OCI-LY1 (cell line): Measurements from ENCODE around the gene ATAD5.

Experiments used
- H2AFZ ChIP-seq: fragments of 200-600 bp; sonication (generic), shearing (Covaris generic); 2 replicates; pipeline ENCODE4 v1.6.0; 2014; ENCODE audit warnings: antibody characterized with exemption, mild to moderate bottlenecking, low read length
- H3F3A ChIP-seq: fragments of 200-600 bp; sonication (generic), shearing (Covaris generic); 2 replicates; pipeline ENCODE4 v1.6.0; 2014; ENCODE audit warnings: mild to moderate bottlenecking, antibody characterized with exemption, low read length, moderate library complexity; ENCODE audit not compliant: insufficient read depth
- H3K27ac ChIP-seq: fragments of 200-600 bp; sonication (generic); 2 replicates; pipeline ENCODE4 v1.5.1; 2014; ENCODE audit warnings: low read length, mixed run types, mild to moderate bottlenecking, low read depth; ENCODE audit not compliant: poor library complexity, severe bottlenecking
- H3K27me3 ChIP-seq: fragments of 200-600 bp; sonication (generic); 2 replicates; pipeline ENCODE4 v1.6.0; 2014; ENCODE audit warnings: antibody characterized with exemption, mild to moderate bottlenecking, low read length, moderate library complexity; ENCODE audit not compliant: insufficient read depth
- H3K36me3 ChIP-seq: fragments of 200-600 bp; sonication (generic); 2 replicates; pipeline ENCODE4 v1.6.1; 2014; ENCODE audit warnings: mild to moderate bottlenecking, antibody characterized with exemption, low read length, moderate library complexity, mixed read lengths; ENCODE audit not compliant: insufficient read depth
- H3K4me1 ChIP-seq: fragments of 200-600 bp; sonication (generic); 2 replicates; pipeline ENCODE4 v1.5.1; 2014; ENCODE audit warnings: mild to moderate bottlenecking, low read length, moderate library complexity; ENCODE audit not compliant: insufficient read depth, severe bottlenecking
- H3K4me2 ChIP-seq: fragments of 200-600 bp; sonication (generic), shearing (Covaris generic); 2 replicates; pipeline ENCODE4 v1.6.1; 2014; ENCODE audit warnings: low read length
- H3K4me3 ChIP-seq: fragments of 200-600 bp; sonication (generic); 2 replicates; pipeline ENCODE4 v1.5.1; 2014; ENCODE audit warnings: low read length, low read depth, mild to moderate bottlenecking, mixed read lengths; ENCODE audit not compliant: poor library complexity, severe bottlenecking
- H3K79me2 ChIP-seq: fragments of 200-600 bp; shearing (Covaris generic); 2 replicates; pipeline ENCODE4 v1.6.1; 2016; ENCODE audit warnings: mixed run types, low read length, mixed read lengths; ENCODE audit not compliant: insufficient read depth
- H3K9ac ChIP-seq: fragments of 200-600 bp; sonication (generic), shearing (Covaris generic); 2 replicates; pipeline ENCODE4 v1.6.1; 2014; ENCODE audit warnings: mild to moderate bottlenecking, low read length, mixed read lengths
- H3K9me2 ChIP-seq: fragments of 200-600 bp; sonication (generic), shearing (Covaris generic); 2 replicates; pipeline ENCODE4 v1.6.1; 2014; ENCODE audit warnings: low read depth, mild to moderate bottlenecking, low read length, mixed read lengths
- H3K9me3 ChIP-seq: fragments of 200-600 bp; shearing (Covaris generic); 2 replicates; pipeline ENCODE4 v1.6.1; 2014; ENCODE audit warnings: low read length, mixed read lengths
- H4K20me1 ChIP-seq: fragments of 200-600 bp; sonication (generic), shearing (Covaris generic); 2 replicates; pipeline ENCODE4 v1.6.0; 2016; ENCODE audit warnings: mild to moderate bottlenecking, low read length; ENCODE audit not compliant: insufficient read depth
- CTCF ChIP-seq: fragments of 200-600 bp; sonication (generic), shearing (Covaris generic); IDR thresholded peaks from 2 replicates; pipeline ENCODE4 v1.5.1; 2017; ENCODE audit warnings: mild to moderate bottlenecking, antibody characterized with exemption, low read length, moderate library complexity, mixed read lengths
- EZH2 ChIP-seq: fragments of 200-600 bp; sonication (generic), shearing (Covaris generic); IDR thresholded peaks from 2 replicates; pipeline ENCODE4 v1.8.0; 2017; ENCODE audit warnings: borderline replicate concordance, mixed run types, mild to moderate bottlenecking, antibody characterized with exemption, low read length, moderate library complexity, mixed read lengths

The ATAD5 gene

GRCh38 chr17:30790279-30790678, 41.5 kb upstream of the ATAD5 start:
- Histone ChIP-seq H3K4me2 (no peak overlapping the region), H3K27ac (no peak overlapping the region), H3K36me3 (peaks cover 87% of the 10 kb centered on the region)

GRCh38 chr17:30793282-30793977, 38.3 kb upstream of the ATAD5 start:
- peaks cover 91% of the 10 kb centered on the region for H3K36me3 ChIP-seq
- 0 out of 2 replicates have a peak, but pooled peaks cover 9% of the 10 kb centered on the region for H3F3A ChIP-seq
- TF ChIP-seq EZH2 (no peak), CTCF (no peak)

More at GRCh38 chr17:30790279-30790678, 41.5 kb upstream of the ATAD5 start:
- Histone ChIP-seq H4K20me1 (no peaks in the 10 kb centered on the region), H3K79me2 (no peaks in the 10 kb centered on the region), H3K4me3 (no peak overlapping the region), H3K9ac (no peak overlapping the region), H3K4me1 (no peaks in the 10 kb centered on the region), H3F3A (peaks cover 13% of the 10 kb centered on the region; the same call in 1 of the 2 replicates), H2AFZ (no peak overlapping the region), H3K27me3 (no peaks in the 10 kb centered on the region), H3K9me2 (no peaks in the 10 kb centered on the region), H3K9me3 (no peaks in the 10 kb centered on the region)
- TF ChIP-seq EZH2, result no peak
- no peak for TF ChIP-seq CTCF

GRCh38 chr17:30794372-30794771, 37.4 kb upstream of the ATAD5 start:
- no peaks in the 10 kb centered on the region for H3K9me3 ChIP-seq
- no peak overlapping the region for H3K4me3 ChIP-seq
- no peaks in the 10 kb centered on the region for H3K79me2 ChIP-seq
- no peaks in the 10 kb centered on the region for H3K4me1 ChIP-seq
- no peaks in the 10 kb centered on the region for H3K9me2 ChIP-seq
- TF ChIP-seq EZH2 (no peak), CTCF (no peak)
- no peak overlapping the region for H3K27ac ChIP-seq
- H3K27me3 ChIP-seq, result no peaks in the 10 kb centered on the region
- H4K20me1 ChIP-seq, result no peaks in the 10 kb centered on the region
- H3F3A ChIP-seq, result 0 out of 2 replicates have a peak, but pooled peaks cover 9% of the 10 kb centered on the region
- no peak overlapping the region for H3K9ac ChIP-seq
- no peak overlapping the region for H3K4me2 ChIP-seq
- H3K36me3 ChIP-seq, result peaks cover 91% of the 10 kb centered on the region
- H2AFZ ChIP-seq, result no peak overlapping the region

More at GRCh38 chr17:30793282-30793977, 38.3 kb upstream of the ATAD5 start:
- no peak overlapping the region for H3K4me3 ChIP-seq
- H3K79me2 ChIP-seq, result no peaks in the 10 kb centered on the region
- H3K9me2 ChIP-seq, result no peaks in the 10 kb centered on the region
- H3K4me2 ChIP-seq, result no peak overlapping the region
- H3K27me3 ChIP-seq, result no peaks in the 10 kb centered on the region
- H3K27ac ChIP-seq, result no peak overlapping the region
- no peaks in the 10 kb centered on the region for H4K20me1 ChIP-seq
- H3K4me1 ChIP-seq, result no peaks in the 10 kb centered on the region
- no peak overlapping the region for H3K9ac ChIP-seq
- no peak overlapping the region for H2AFZ ChIP-seq
- H3K9me3 ChIP-seq, result no peaks in the 10 kb centered on the region
